RPMI7951 (cell line): ENCODE measurements around the gene TTLL11. TPM values are rescaled to one million over a fixed set of nuclear protein-coding genes. Genes with fewer than 3 reads are reported as not detected.

Experiments used
- DNase-seq: peaks from one replicate; pipeline ENCODE4 v3.0.0-alpha.2; 2012; ENCODE audit warnings: low read depth
- total RNA-seq: library from RNA; depleted of rRNA; stranded (reverse); fragments of >200 nt; shearing (Covaris generic); gene quantifications from 2 replicates; pipeline ENCODE4 v1.2.3, GENCODE V29; 2014

The TTLL11 gene
- total RNA-seq, 1 experiment from 2014 or later, result 0.60 TPM

DNA sequence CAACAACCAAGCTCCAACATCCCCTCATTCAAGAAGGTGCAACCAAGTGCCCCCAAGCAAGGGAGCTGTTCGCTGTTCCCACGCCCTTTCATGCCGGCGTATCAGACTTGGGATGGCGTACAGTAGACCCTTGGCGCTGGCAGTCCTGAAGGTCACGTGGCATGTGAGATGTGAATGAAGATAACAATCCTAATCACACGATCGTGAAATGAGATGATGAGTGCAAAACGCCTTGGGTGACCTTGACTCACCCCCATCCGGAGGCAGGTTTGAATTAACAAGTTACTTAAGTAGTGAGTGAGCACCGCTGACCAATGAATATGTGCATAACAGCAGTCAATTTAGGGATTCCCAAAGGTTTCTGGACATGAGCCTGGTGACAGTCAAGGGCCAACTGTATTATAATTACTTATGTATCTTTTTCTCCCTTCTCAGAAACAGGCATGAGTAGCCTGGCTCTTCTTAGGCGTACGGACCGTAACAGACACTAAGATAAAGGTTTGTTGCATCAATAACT is 150.2 kb downstream of the TTLL11 start:
- no peak for DNase-seq

DNA sequence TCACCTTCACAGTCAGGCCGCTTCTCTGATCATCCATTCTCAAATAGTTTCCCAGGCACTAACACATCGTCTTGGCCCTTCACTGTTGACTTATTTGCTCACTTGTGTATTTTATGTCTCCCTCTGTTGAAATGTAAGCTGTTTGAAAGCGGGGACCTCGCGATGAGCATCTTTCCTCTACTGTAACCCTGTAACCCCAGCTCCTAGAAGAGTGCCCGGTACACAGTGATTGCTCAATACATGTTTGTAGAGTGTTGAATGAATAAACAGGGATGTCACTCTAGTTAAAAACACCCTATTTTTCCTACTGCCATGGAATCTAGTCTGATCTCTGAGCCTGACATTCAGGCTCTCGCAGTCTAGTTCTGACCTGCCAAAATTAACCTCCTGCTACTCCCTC is 150.8 kb downstream of the TTLL11 start:
- DNase-seq, result no peak

DNA sequence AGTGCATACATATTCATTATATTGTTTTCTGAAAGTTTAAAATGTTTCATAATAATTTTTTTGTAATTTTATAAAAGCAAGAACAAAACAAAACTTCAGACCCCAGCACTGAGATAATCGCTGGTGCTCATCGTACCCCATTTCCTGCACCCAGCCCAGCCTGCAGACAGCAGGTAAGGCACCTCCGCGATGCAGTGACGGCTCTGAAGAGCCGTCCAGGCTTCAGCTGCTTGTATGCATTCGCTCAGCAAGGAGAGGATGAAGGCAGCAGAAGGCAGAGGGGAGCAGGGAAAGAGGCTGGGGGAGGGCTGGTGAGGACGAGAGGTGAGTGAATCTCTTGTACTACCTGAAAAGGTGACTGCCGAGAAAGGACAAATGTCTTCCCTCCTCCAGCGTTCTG is 153.5 kb downstream of the TTLL11 start:
- no peak for DNase-seq

DNA sequence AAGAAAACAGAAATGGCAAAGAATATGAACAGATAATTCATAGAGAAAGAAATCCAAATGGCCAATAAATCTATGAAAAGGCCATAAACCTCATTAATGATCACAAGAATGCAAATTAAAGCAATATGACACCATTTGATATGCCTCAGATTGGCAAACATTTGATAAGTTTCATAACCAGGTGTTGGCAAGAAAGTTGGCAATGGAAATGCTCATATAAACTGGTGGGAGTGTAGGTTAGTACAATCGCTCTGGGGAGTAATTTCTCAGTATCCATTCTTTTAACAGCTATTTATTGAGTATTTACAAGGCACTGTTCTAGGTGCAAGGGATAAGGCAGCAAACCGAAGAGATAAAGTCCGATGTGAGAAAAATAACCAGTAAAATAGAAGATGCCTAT is 154.5 kb downstream of the TTLL11 start:
- DNase-seq, result no peak

DNA sequence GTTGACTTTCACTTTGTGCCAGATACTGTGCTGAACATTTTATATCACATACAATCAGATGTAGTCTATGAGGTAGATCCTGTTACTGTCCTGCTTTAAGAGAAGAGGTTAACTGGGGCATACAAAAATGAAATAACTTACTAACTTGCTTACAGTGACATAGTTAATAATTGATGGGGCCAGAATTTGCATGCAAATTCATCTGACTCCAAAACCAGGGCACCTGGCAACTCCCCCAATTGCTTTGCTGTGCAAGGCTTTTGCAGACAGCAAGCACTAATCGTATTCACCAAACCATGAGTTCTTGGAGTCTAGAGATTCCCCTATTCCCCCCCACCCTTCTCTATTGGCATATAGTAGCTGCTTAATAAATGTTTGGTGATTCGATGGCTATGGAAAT is 155.9 kb downstream of the TTLL11 start:
- no peak for DNase-seq

DNA sequence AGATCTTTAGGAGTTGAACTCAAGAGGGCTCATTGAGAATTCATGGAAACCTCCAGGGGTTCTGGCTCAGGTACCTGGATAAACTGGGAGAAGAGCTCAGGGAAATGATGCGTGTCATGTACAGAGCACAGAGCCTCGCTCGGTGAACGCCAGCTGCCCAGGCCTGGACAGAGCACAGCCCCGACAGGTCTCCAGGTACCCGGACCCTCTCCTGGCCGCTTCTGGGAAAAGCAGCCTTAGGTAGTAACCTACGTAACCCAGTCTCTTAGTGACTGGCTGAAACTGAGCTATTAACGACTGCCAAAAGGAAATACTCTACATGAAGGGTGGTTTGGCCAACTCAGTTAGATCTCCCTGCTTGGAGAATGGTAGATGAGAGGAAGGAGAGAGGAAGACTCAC is 157.4 kb downstream of the TTLL11 start:
- DNase-seq, result no peak

DNA sequence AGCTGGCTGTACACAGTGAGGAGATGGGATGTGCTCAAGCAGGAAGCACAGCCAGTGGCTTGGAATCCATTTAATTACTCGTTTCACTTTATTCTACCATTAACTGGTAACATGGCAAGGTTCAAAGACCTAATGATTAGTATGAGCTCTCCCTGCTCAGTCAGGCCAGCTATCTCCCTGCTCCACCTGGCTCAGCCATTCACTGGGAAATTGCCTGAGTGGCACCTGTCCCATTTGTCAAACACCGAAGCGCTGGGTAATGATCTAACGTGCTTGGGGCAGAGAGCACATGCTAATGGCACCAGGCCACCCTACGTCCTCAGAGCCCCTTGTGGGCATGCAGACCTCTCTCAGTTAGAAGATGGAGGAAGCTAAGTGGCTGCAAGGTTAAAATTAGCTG is 162.2 kb downstream of the TTLL11 start:
- no peak for DNase-seq

DNA sequence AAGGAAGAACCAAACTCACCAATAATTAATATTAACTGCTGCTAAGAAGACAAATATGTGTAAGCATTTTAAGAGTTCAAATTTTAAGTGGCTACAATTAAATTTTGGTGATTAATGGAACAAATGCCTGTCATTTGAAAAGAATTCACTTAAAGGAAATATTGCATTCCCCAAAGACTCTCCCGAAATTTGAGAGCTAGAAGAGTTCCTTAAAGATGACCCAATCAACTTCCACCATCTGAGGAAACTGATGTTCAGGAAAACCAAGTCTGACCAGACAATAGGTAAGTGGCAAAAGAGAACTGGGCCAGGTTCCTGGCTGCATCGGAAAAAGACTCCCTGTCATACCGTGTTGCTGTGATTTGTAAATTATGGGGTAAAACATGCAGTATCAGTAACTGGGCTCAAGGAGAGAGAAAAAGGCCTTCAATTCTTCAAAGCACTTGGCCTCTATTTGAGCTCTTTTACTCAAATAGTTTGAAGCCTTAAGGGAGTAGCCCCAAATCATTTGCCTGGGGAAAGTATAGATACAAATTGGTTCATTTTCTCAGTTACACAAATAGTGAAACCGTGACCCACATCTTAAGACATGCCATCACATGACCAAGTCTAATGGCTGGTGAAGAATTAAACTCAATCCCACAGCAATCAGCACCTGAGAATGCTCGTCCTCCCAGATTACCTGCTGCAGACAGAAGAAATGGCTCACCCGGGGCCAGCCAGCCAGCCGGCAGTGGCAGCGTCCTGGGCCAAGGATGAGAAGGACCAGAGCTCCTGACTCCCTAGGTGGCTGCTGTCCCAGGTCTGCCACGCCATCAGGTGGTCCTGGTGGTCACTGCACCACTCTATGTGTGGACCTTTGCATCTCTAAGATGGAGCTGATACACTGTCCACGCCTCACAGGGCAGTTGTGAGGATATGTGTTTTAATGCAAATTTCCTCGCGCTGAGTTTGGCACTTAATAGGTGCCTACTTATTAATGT is 162.9 kb downstream of the TTLL11 start:
- DNase-seq, result no peak

DNA sequence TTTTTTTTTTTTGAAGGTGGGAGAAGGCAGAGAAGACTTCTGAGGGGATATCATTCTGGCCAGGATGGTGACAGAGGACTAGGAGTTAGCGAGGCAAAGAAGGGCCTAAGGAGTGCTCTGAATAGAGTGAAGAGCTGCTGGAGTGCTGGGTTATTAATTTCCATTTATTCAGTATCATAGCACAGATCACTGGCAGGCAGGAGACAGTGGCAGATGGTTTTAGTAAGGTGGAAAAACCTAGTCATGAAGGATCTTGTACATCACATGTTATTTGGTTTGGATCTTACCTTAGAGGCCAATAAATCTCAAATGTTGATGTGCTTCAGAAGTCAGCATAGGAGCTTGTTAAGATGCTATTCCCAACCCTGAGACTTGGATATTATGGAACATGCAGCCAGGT is 165.5 kb downstream of the TTLL11 start:
- no peak for DNase-seq

DNA sequence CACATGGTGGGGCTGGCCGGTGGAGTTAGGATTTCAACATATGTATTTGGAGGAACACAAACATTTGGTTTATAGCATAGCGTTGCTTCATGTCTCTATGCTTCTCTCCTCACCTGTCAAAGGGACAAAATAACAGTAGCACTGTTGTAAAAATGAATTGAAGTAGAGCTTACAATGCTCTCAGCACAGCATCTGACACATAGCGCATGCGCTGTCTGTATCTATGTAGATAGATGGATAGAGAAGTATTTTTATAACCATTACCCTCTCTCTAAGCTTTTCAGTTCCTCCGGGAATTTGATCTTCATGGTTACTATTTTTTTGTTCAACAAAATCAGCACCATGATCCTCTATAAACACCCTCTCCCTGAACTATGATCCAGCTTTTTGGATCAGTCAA is 166.0 kb downstream of the TTLL11 start:
- no peak for DNase-seq

DNA sequence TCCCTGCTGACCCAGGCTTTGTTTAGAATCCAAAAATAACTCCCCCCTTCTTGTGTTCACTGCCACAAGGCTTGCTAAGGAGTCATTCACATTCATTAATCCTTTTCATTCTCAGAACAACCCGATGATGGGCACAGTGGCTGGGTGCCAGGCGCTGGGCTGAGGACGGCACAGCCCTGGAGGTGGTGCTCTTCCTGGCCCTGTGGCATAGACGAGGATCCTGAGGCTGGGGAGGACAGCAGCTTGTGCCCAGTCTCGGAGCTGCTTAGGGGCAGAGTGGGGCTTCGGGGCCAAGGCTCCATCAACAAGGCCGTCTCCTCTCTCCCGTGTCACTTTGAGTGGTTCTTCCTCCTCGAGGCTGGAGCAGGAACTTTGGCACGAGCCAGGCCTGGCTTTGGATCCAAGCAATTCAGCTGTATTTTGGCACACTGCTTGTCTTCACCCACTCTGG is 166.7 kb downstream of the TTLL11 start:
- no peak for DNase-seq

DNA sequence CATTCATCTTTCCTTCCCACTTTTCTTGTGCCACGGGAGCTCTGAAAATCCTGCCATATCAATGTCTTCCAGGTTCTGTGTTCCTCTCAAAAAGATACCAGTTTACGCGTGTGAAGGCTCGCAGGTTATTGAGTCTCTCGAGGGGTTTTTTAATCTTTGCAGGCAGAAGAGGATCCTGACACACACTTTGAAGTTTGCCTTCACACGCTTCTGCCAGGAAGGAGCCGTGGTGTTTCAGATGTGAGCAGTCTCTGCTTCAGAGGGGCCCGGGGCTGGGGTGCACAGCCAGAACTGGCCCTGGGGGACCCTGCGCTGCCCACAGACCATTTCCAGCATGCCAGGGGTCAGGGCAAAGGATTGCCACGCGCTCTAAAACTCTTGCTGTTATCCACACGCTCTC is 167.2 kb downstream of the TTLL11 start:
- no peak for DNase-seq

DNA sequence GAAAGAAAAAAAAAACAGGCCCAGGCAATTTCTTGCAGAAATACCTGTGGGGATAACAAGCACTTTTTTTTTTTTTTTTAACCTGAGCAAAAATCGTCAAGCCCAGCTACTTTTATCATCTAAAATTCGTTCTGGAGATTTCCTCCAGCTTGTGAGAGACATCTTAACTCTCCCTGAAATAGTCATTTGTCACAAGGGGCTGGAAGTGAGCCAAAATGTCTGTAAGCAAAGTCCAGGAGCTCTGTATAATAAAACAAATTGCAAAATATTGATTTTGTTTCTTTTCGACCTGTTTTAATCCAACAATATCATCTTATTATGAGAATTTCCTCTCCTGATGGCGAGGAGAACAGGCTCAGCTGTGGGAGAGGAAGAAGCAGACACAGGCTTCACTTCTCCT is 168.4 kb downstream of the TTLL11 start:
- DNase-seq, result no peak

DNA sequence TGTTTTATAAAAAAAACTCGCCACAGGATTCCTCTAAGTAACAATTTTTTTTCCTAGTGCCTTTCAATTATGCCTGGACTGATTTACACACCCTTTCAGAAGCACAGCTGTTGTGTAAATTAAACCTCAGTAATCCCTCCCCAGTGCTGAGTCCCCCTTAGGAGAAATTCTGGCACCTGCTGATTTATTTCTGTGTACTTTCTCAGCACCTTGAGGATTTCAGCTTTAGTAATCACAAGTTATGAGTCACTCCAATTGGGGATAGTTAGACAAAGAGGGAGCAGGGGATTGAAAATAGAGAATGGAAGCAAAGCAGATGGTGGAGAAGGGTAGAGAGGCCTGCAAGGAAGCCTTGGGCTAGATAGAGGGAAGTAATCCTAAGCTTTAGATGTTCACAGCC is 171.7 kb downstream of the TTLL11 start:
- no peak for DNase-seq

DNA sequence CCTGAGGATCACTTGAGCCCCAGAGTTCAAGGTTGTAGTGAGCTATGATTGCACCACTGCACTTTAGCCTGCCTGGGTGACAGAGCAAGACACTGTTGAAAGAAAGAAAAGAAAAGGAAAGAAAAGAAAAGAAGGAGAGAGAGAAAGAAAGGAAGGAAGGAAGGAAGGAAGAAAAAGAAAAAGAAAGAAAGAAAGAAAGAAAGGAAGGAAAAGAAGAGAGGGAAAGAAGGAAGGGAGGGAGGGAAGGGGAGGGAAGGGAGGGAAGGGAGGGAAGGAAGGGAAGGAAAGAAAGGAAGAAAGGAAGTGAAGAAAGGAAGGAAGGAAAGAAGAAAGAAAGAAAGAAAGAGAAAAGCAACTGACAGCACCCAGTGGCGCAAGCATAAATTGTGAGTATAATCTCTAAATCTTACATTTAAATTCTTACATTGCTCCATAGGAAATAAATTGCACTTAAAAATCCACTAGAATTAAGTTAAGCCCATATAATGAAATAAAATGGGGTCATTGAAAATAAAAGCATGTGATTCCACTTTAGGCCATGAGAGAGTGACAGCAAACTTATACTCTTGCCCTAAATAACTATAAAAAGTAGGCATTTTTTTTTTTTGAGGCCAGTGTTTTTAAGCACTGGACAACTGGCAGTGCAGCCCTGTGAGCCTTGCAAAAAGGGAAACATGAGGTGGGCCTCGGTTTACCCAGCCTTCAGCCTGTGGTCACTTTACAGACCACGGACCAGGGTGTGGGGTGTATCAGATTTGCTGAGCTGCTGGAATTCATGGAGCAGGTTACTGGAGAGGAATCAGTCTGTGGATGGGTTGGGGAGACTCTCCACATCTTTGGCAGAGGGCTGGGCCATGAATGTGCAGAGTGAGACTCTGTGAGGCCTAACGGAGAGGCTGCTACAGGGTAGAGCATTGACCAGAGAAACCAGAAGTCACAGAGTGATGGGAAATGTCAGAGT is 175.5 kb downstream of the TTLL11 start:
- no peak for DNase-seq

DNA sequence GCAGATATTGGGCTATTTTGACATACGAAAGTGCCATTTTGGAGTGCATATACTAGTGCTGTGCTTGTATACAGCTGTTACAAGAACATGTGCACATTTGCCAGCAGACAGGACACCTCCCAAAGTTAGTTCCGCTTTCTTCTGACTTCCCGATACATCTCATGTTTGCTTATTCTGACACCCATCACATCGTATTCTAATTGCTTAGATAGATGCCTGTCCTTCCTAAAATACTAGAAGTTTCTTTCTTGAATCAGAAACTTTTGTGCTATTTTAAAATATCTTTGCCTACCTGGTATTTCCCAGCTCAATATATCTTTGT is 177.8 kb downstream of the TTLL11 start:
- DNase-seq, result no peak

DNA sequence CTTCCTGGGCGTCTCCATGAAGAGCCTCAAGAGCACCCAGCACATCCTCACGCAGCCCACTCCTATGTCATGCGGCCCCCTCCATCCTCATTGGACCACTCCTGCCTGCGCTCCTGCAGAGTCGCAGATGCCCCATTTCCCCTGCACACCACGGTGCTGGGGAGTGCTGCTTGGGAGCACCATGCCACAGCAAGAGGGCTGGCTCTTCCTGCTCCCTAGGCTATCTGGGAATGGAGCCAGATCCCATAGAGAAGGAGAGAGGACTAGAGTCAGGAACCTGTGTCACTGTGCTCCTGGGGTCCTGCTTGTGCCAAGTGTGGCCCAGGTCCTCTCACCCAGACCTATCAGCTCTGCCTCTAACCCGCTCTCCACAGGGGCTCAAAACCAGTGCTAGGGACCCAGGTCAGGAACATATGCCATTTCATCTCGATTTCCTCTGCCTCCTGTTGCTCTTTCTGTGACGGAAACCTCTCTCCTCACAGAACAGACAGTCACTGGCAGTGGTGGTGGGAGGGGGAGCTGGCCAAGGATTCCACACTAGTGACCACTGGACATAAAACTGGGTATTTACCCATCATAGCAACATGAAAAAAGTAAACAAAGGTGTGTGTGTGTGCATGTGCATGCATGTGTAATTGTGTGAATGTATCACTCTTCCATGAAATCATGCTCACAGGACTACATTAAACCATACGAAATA is 178.4 kb downstream of the TTLL11 start:
- no peak for DNase-seq

DNA sequence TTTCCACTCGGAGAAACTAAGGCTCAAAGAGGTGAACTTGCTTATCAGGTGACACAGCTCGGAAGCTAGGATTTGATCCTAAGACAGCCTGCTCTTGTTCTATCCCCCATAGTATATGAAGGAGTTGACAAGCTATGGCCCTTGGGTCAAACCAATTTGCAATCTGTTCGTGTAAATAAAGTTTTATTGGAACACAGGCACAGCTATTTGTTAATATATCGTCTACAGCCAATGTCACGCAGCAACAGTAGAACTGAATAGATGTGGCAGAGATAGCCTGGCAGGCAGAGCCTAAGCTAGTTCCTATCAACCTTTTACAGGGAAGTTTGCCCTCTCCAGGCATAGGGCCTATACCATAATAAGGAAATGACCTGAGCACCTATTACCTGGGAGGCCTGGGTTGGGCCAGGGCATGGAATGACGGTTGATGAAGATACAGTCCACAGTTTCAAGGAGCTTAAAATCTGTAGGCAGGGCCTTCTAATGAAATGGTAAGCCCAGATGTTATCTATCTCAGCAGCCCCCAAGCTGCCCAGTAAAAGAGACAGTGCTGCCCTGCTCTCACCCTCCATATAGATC is 179.0 kb downstream of the TTLL11 start:
- DNase-seq, result no peak

DNA sequence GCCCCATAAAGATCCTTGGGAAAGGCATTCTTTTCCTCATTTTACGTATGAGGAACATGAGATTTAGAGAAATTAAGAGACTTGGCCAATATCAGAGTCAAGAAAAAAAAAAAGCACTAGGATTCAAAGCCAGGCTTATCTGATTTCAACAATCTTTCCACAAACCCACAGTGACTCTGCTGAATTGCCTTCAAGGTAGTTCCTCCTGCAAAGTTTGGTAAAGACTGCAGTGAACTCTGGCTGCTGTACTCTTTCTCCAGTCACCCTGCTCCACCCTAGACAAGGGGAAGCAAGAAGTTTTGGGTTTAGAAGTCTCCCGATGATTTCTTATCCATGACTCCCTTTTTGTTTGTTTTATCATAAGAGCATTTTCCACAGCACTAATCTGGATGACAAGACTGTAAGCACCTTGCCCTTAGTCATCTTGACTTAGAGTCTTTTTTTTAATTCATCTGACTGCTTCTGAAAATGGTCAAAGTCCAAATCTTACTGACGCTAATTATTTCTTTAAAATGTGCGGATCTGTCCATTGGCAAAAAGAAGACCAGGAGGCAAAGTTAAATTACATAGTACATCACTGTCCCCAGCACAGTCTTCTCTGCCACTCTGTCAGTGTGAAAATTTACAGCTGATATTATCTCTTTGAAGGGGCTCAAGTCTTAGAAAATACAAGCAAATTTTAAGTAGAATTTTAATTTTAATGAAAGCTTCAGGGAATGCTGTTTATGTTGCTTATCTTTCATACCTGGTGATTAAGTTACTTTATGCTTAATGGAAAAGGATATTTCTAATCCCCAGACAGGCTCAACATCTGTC is 180.1 kb downstream of the TTLL11 start:
- DNase-seq, result no peak

DNA sequence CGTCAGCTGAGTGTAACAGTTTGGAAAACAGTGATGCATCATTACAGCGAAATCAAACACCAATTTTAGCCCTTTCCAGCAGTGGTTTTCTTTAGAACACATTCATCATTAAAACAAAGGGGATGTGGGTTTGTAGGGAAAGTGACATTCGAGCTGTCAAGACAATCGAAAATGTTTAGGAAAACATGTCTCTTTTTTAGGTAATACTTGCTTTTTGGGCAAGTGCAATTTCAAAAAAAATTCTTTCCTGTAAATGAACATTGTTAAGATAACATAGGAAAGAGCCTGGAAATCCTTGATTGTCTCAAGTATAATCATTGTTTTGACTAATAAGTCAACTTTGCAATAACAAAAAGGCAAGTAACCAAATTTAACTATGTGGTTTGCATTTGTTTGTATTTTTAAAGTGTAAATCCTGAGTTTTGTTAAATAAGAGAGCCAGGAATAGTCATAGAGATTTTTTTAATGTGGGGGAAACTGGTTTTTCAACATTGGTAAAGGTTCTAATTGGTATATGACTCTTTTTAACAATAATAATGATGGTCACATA is 182.5 kb downstream of the TTLL11 start:
- DNase-seq, result no peak
